ENCODE measurements around the gene EPC2. TPM values are rescaled to one million over a fixed set of nuclear protein-coding genes. Genes with fewer than 3 reads are reported as not detected.

Gene EPC2
- total RNA-seq, 1 experiment from 2014 or later: 20.3 TPM

GRCh38 chr2:148824190-148824589, 179.6 kb downstream of the EPC2 start:
- no peak for ATAC-seq
- peaks cover 11% of the 10 kb centered on the region for H3K4me1 Mint-ChIP-seq
- H3K27ac Mint-ChIP-seq: no peak overlapping the region
- CTCF ChIA-PET: no interaction called here
- H3K36me3 Mint-ChIP-seq: 0 out of 2 replicates have a peak, but pooled peaks cover 3% of the 10 kb centered on the region
- no peaks in the 10 kb centered on the region for H3K27me3 Mint-ChIP-seq (ENCODE audit: low read depth)
- DNase-seq (ENCODE audit: low spot score): no peak
- POLR2A ChIA-PET: no interaction called here
- H3K9me3 Mint-ChIP-seq: peaks cover 21% of the 10 kb centered on the region
- TF ChIP-seq GABPB1 (CRISPR knock-in tag; IDR thresholded peaks at IDR 0.05) (no peak), PREB (CRISPR knock-in tag; IDR thresholded peaks at IDR 0.05; ENCODE audit: borderline replicate concordance) (no peak), TEAD4 (CRISPR knock-in tag; IDR thresholded peaks at IDR 0.05) (no peak), ZNF281 (CRISPR knock-in tag; IDR thresholded peaks at IDR 0.05) (no peak), JUN (CRISPR knock-in tag; IDR thresholded peaks at IDR 0.05) (no peak), ATF2 (CRISPR knock-in tag; IDR thresholded peaks at IDR 0.05; ENCODE audit: borderline replicate concordance, low read depth) (no peak), ATF6 (CRISPR knock-in tag; IDR thresholded peaks at IDR 0.05) (no peak), NFE2L1 (CRISPR knock-in tag; IDR thresholded peaks at IDR 0.05) (no peak), ZMAT4 (CRISPR knock-in tag; IDR thresholded peaks at IDR 0.05) (no peak), AR (CRISPR knock-in tag; IDR thresholded peaks at IDR 0.05) (no peak), FOXP4 (CRISPR knock-in tag; IDR thresholded peaks at IDR 0.05) (no peak)
- H3K4me3 Mint-ChIP-seq: no peak overlapping the region

GRCh38 chr2:148826791-148827190, 182.2 kb downstream of the EPC2 start:
- H3K4me3 Mint-ChIP-seq: no peak overlapping the region
- ChIA-PET POLR2A (no interaction called here), CTCF (no interaction called here)
- TF ChIP-seq SP1 (CRISPR knock-in tag; conservative IDR thresholded peaks at IDR 0.05) (no peak), STAT6 (CRISPR knock-in tag; conservative IDR thresholded peaks at IDR 0.05; ENCODE audit: low read depth) (no peak), GABPB1 (CRISPR knock-in tag; IDR thresholded peaks at IDR 0.05) (no peak)
- ATAC-seq (no peak), DNase-seq (ENCODE audit: low spot score) (no peak)
- peaks cover 2% of the 10 kb centered on the region; the same call in 1 of the 2 replicates for H3K27me3 Mint-ChIP-seq (ENCODE audit: low read depth)
- no peak overlapping the region for H3K27ac Mint-ChIP-seq
- H3K9me3 Mint-ChIP-seq: peaks cover 21% of the 10 kb centered on the region
- H3K36me3 Mint-ChIP-seq: 0 out of 2 replicates have a peak, but pooled peaks cover 3% of the 10 kb centered on the region
- peaks cover 12% of the 10 kb centered on the region for H3K4me1 Mint-ChIP-seq

Measured in WTC11 (cell line).